Activated CD8-positive, alpha-beta T cell treated with anti-CD3 and anti-CD28 coated beads for 36 hours (primary cell): ENCODE data around the gene HINFP. TPM values are rescaled to one million over a fixed set of nuclear protein-coding genes. Genes with fewer than 3 reads are reported as not detected.

Experiments used
- ATAC-seq: fragments of 200-7000 bp; cut with Tn5 transposase; one replicate; pipeline ENCODE4 v1.10.0; 2021; ENCODE audit warnings: mild to moderate bottlenecking, moderate library complexity
- CTCF ChIA-PET: fragments of 350-600 bp; sonication (Branson Sonifier 250); formaldehyde crosslinking; loops from one replicate; lab custom pipeline; 2021; ENCODE audit warnings: antibody characterized with exemption; lab: Charles Lee
- POLR2A ChIA-PET: fragments of 350-600 bp; sonication (Branson Sonifier 250); formaldehyde crosslinking; loops from one replicate; lab custom pipeline; 2021; ENCODE audit warnings: antibody characterized with exemption; lab: Charles Lee
- DNase-seq: peaks from one replicate; pipeline ENCODE4 v3.0.0-alpha.2; 2020
- H3K27ac Mint-ChIP-seq: one replicate; pipeline ENCODE4 v1.8.0; 2021; ENCODE audit warnings: mild to moderate bottlenecking, mixed read lengths
- H3K27me3 Mint-ChIP-seq: one replicate; pipeline ENCODE4 v1.8.0; 2021; ENCODE audit warnings: mixed read lengths
- H3K36me3 Mint-ChIP-seq: one replicate; pipeline ENCODE4 v1.8.0; 2021; ENCODE audit warnings: low read depth, mixed read lengths
- H3K4me1 Mint-ChIP-seq: one replicate; pipeline ENCODE4 v1.8.0; 2021; ENCODE audit warnings: low read depth, mixed read lengths
- H3K4me3 Mint-ChIP-seq: one replicate; pipeline ENCODE4 v1.8.0; 2021; ENCODE audit warnings: mild to moderate bottlenecking, moderate library complexity, mixed read lengths
- H3K9me3 Mint-ChIP-seq: one replicate; pipeline ENCODE4 v1.8.0; 2021; ENCODE audit warnings: mixed read lengths
- CTCF ChIP-seq: fragments of 200-600 bp; IDR thresholded peaks from one replicate; pipeline ENCODE4 v1.8.0; 2022; ENCODE audit warnings: antibody characterized with exemption, mild to moderate bottlenecking
- intact Hi-C: fragments of 100-400 bp; cut with micrococcal nuclease; formaldehyde crosslinking; loops from one replicate; pipeline ENCODE4 v1.10.0; 2022
- total RNA-seq, 2 experiments: library from RNA; stranded (reverse); gene quantifications; one replicate each; pipeline ENCODE4 v1.2.3, GENCODE V29; 2021

HINFP gene
- total RNA-seq, 2 experiments from 2014 or later: 23.9 to 26.5 TPM

GRCh38 chr11:119169282-119169719 is 47.9 kb downstream of the HINFP start:
- Mint-ChIP-seq H3K4me1 (peaks cover 9% of the 10 kb centered on the region), H3K27me3 (no peaks in the 10 kb centered on the region), H3K9me3 (no peaks in the 10 kb centered on the region), H3K36me3 (no peaks in the 10 kb centered on the region), H3K4me3 (peak overlapping the region; percentile 89), H3K27ac (peak overlapping the region; percentile 92)
- peak; percentile 70 for ATAC-seq
- CTCF ChIA-PET: interaction anchor here (0.7 to 2.7 kb wide), 36 partner anchors 9 to 305 kb away, joined by 3 to 35 read pairs (median 4); partner anchors contain the start of genes CBL and VPS11
- POLR2A ChIA-PET: interaction anchor here (0.5 to 2.1 kb wide), 15 partner anchors 9 to 1440 kb away, joined by 3 to 9 read pairs (median 4); partner anchors contain the start of gene CBL
- peak; percentile 66 for DNase-seq
- TF ChIP-seq CTCF: no peak
- intact Hi-C loops: no loop called here

GRCh38 chr11:119172513-119172912 is 51.1 kb downstream of the HINFP start:
- POLR2A ChIA-PET: no interaction called here
- TF ChIP-seq CTCF: no peak
- peaks cover 9% of the 10 kb centered on the region for H3K36me3 Mint-ChIP-seq
- H3K4me1 Mint-ChIP-seq: peaks cover 15% of the 10 kb centered on the region
- no peak overlapping the region for H3K4me3 Mint-ChIP-seq
- intact Hi-C loops: no loop called here
- H3K27me3 Mint-ChIP-seq: no peaks in the 10 kb centered on the region
- no peak overlapping the region for H3K27ac Mint-ChIP-seq
- DNase-seq (no peak), ATAC-seq (no peak)
- H3K9me3 Mint-ChIP-seq: no peaks in the 10 kb centered on the region
- CTCF ChIA-PET: interaction anchor here (1.6 kb wide), 1 partner anchor 24 kb away, joined by 5 read pairs; no protein-coding TSS in a partner anchor

GRCh38 chr11:119173453-119173852 is 52.1 kb downstream of the HINFP start:
- ATAC-seq (no peak), DNase-seq (no peak)
- ChIA-PET CTCF (interaction anchor here (1.2 to 1.6 kb wide), 3 partner anchors 22 to 23 kb away, joined by 3 to 5 read pairs (median 3); no protein-coding TSS in a partner anchor), POLR2A (interaction anchor here (1.5 kb wide), 1 partner anchor 13 kb away, joined by 3 read pairs; no protein-coding TSS in a partner anchor)
- Mint-ChIP-seq H3K27ac (no peak overlapping the region), H3K4me1 (peaks cover 19% of the 10 kb centered on the region), H3K4me3 (no peak overlapping the region), H3K9me3 (no peaks in the 10 kb centered on the region), H3K27me3 (no peaks in the 10 kb centered on the region), H3K36me3 (peaks cover 9% of the 10 kb centered on the region)
- no peak for TF ChIP-seq CTCF
- intact Hi-C loops: no loop called here

GRCh38 chr11:119175493-119176077 is 54.2 kb downstream of the HINFP start:
- DNase-seq (no peak), ATAC-seq (peak; percentile 27)
- Mint-ChIP-seq H3K27me3 (no peaks in the 10 kb centered on the region), H3K9me3 (no peaks in the 10 kb centered on the region), H3K36me3 (peaks cover 15% of the 10 kb centered on the region), H3K4me1 (peaks cover 15% of the 10 kb centered on the region), H3K4me3 (no peak overlapping the region), H3K27ac (no peak overlapping the region)
- ChIA-PET CTCF (interaction anchor here (0.7 kb wide), 1 partner anchor 9 kb away, joined by 3 read pairs; no protein-coding TSS in a partner anchor), POLR2A (interaction anchor here (1.3 kb wide), 1 partner anchor 26 kb away, joined by 4 read pairs; no protein-coding TSS in a partner anchor)
- no peak for TF ChIP-seq CTCF
- intact Hi-C loops: no loop called here

GRCh38 chr11:119178166-119178680 is 56.8 kb downstream of the HINFP start:
- ChIA-PET POLR2A (interaction anchor here (0.9 kb wide), 1 partner anchor 9 kb away, joined by 3 read pairs; no protein-coding TSS in a partner anchor), CTCF (interaction anchor here (1.1 to 2.6 kb wide), 3 partner anchors 22 to 163 kb away, joined by 3 to 10 read pairs (median 3); partner anchors contain the start of gene C1QTNF5)
- DNase-seq: no peak

More at GRCh38 chr11:119178166-119178680, 56.8 kb downstream of the HINFP start:
- Mint-ChIP-seq H3K4me1 (peaks cover 15% of the 10 kb centered on the region), H3K36me3 (peaks cover 18% of the 10 kb centered on the region), H3K9me3 (no peaks in the 10 kb centered on the region), H3K27me3 (no peaks in the 10 kb centered on the region), H3K27ac (no peak overlapping the region), H3K4me3 (no peak overlapping the region)
- no peak for TF ChIP-seq CTCF
- intact Hi-C loops: no loop called here
- ATAC-seq: no peak
